Thyroid gland (tissue), 4 donors: ENCODE results near the gene MED19. TPM values are rescaled to one million over a fixed set of nuclear protein-coding genes. Genes with fewer than 3 reads are reported as not detected.

Experiments used
- DNase-seq, 2 donors: peaks; one replicate each; pipeline ENCODE4 v3.0.0-alpha.2; 2019
- H3K27ac ChIP-seq, 3 donors: fragments of 200-600 bp; sonication (generic); 1 replicate in 2 of 3; 2 replicates in 1 of 3; pipeline ENCODE4 v1.5.1; 2016 to 2019; ENCODE audit warnings: mild to moderate bottlenecking in 1 of 3, moderate library complexity in 1 of 3
- H3K27me3 ChIP-seq: fragments of 200-600 bp; sonication (generic); one replicate; pipeline ENCODE4 v1.5.1; 2019
- H3K36me3 ChIP-seq, 2 donors: fragments of 200-600 bp; sonication (generic); one replicate each; pipeline ENCODE4 v1.5.1; 2016 to 2019
- H3K4me1 ChIP-seq, 2 donors: fragments of 200-600 bp; sonication (generic); one replicate each; pipeline ENCODE4 v1.5.1; 2017 to 2019
- H3K4me3 ChIP-seq, 3 donors: fragments of 200-600 bp; sonication (generic); replicated peaks in 1 of 3; 1 replicate in 2 of 3; 2 replicates in 1 of 3; pipeline ENCODE4 v1.5.1; 2016; ENCODE audit warnings: mild to moderate bottlenecking in 1 of 3
- H3K9me3 ChIP-seq: fragments of 200-600 bp; sonication (generic); one replicate; pipeline ENCODE4 v1.5.1; 2017
- POLR2A ChIP-seq, 2 donors: fragments of 450-650 bp; IDR thresholded peaks; one replicate each; pipeline ENCODE4 v1.6.1; 2017; ENCODE audit warnings: antibody characterized with exemption in 2 of 2, mild to moderate bottlenecking in 2 of 2, moderate library complexity in 1 of 2
- WGBS, 2 donors: methylation state at CpG; one replicate each; pipeline ENCODE4 v1.1.5; 2017; 5-methylcytosine and 5-hydroxymethylcytosine counted together
- intact Hi-C: fragments of 100-400 bp; cut with DNase I; formaldehyde crosslinking; loops from one replicate; pipeline ENCODE4 v1.15.1; 2023
- total RNA-seq, 4 donors: library from RNA; depleted of rRNA; stranded (reverse); fragments of >200 nt; gene quantifications; one replicate each; pipeline ENCODE4 v1.2.3, GENCODE V29; 2016
- TF ChIP-seq, protein P1 (sequence below), 6 experiments: fragments of 200-600 bp in 3 of 6; fragments of 450-650 bp in 3 of 6; sonication (generic) in 3 of 6; IDR thresholded peaks; one replicate each; pipeline ENCODE4 v1.5.1; 2016 to 2019; ENCODE audit warnings: antibody characterized with exemption in 6 of 6, mild to moderate bottlenecking in 2 of 6, inconsistent platforms in 1 of 6, moderate library complexity in 1 of 6

The MED19 gene, protein sequence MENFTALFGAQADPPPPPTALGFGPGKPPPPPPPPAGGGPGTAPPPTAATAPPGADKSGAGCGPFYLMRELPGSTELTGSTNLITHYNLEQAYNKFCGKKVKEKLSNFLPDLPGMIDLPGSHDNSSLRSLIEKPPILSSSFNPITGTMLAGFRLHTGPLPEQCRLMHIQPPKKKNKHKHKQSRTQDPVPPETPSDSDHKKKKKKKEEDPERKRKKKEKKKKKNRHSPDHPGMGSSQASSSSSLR
- total RNA-seq, result 10 to 100 TPM; 24.6 to 38.1 (median 35.6) TPM

GRCh38 chr11:57711414-57712255 is at the start of gene MED19:
Gene MED19, minus strand, starts transcription at chr11:57712215. Its CDS starts 36 bp downstream, at chr11:57712179.
- no peaks in the 10 kb centered on the region for H3K9me3 ChIP-seq
- H3K36me3 ChIP-seq, result no peaks in the 10 kb centered on the region
- H3K27me3 ChIP-seq, result no peaks in the 10 kb centered on the region
- peak in 1 of 2 donors; percentile 69 for TF ChIP-seq POLR2A (IDR thresholded peaks at IDR 0.05)
- TF ChIP-seq, protein P1, sequence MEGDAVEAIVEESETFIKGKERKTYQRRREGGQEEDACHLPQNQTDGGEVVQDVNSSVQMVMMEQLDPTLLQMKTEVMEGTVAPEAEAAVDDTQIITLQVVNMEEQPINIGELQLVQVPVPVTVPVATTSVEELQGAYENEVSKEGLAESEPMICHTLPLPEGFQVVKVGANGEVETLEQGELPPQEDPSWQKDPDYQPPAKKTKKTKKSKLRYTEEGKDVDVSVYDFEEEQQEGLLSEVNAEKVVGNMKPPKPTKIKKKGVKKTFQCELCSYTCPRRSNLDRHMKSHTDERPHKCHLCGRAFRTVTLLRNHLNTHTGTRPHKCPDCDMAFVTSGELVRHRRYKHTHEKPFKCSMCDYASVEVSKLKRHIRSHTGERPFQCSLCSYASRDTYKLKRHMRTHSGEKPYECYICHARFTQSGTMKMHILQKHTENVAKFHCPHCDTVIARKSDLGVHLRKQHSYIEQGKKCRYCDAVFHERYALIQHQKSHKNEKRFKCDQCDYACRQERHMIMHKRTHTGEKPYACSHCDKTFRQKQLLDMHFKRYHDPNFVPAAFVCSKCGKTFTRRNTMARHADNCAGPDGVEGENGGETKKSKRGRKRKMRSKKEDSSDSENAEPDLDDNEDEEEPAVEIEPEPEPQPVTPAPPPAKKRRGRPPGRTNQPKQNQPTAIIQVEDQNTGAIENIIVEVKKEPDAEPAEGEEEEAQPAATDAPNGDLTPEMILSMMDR (IDR thresholded peaks at IDR 0.05), result peak in 1 of 6 experiments; percentile 8
- DNase-seq, result peak; percentile 93 to 96
- intact Hi-C loops, result loop anchor here (5.0 kb wide), 1 partner anchor 34 kb away; no protein-coding TSS in a partner anchor
- H3K4me3 ChIP-seq, result peak within 1 kb of the TSS; percentile 49 to 78 (median 55)
- WGBS, 2 donors, result 1 to 6% methylated on average over 19 to 43 of the region's 51 CpGs
- peak within 1 kb of the TSS; percentile 40 to 93 (median 71) for H3K27ac ChIP-seq
- peaks cover 21 to 22% of the 10 kb centered on the region in 2 donors for H3K4me1 ChIP-seq

- intact Hi-C loops, result no loop called here
- Histone ChIP-seq H3K9me3 (no peaks in the 10 kb centered on the region), H3K27me3 (no peaks in the 10 kb centered on the region), H3K4me1 (no peaks in the 10 kb centered on the region), H3K27ac (no peak overlapping the region), H3K36me3 (no peaks in the 10 kb centered on the region), H3K4me3 (no peak overlapping the region)
- 91 to 96% methylated on average over 3 of the region's 3 CpGs for WGBS, 2 donors
- no peak for DNase-seq
- TF ChIP-seq, protein P1 (IDR thresholded peaks at IDR 0.05), result no peak
- TF ChIP-seq POLR2A (IDR thresholded peaks at IDR 0.05), result no peak
Observed at GRCh38 chr11:57758174-57758573, 46.2 kb upstream of the MED19 start.

- intact Hi-C loops, result loop anchor here (5.0 kb wide), 1 partner anchor 49 kb away; no protein-coding TSS in a partner anchor
- Histone ChIP-seq H3K27me3 (no peaks in the 10 kb centered on the region), H3K36me3 (peaks cover 0 to 4% of the 10 kb centered on the region in 2 donors), H3K27ac (no peak overlapping the region), H3K4me1 (peaks cover 0 to 6% of the 10 kb centered on the region in 2 donors), H3K4me3 (no peak overlapping the region), H3K9me3 (no peaks in the 10 kb centered on the region)
- TF ChIP-seq, protein P1 (IDR thresholded peaks at IDR 0.05), result no peak
- TF ChIP-seq POLR2A (IDR thresholded peaks at IDR 0.05), result no peak
- no peak for DNase-seq
- 95 to 97% methylated on average over 30 of the region's 30 CpGs for WGBS, 2 donors
Observed at GRCh38 chr11:57752954-57753353, 40.9 kb upstream of the MED19 start.

GRCh38 chr11:57751676-57752253 is 39.8 kb upstream of the MED19 start, which contains the start of gene BTBD18:
Gene BTBD18, minus strand, starts transcription at chr11:57751819. Its CDS starts 631 bp downstream, at chr11:57751188.
- peak; percentile 67 to 68 for DNase-seq
- intact Hi-C loops, result loop anchor here (5.0 kb wide), 1 partner anchor 51 kb away; no protein-coding TSS in a partner anchor
- Histone ChIP-seq H3K4me1 (peaks cover 0 to 6% of the 10 kb centered on the region in 2 donors), H3K9me3 (no peaks in the 10 kb centered on the region), H3K36me3 (peaks cover 0 to 4% of the 10 kb centered on the region in 2 donors), H3K4me3 (no peak within 1 kb of the TSS), H3K27ac (no peak within 1 kb of the TSS), H3K27me3 (no peaks in the 10 kb centered on the region)
- 37 to 43% methylated on average over 10 of the region's 10 CpGs for WGBS, 2 donors
- TF ChIP-seq POLR2A (IDR thresholded peaks at IDR 0.05), result no peak
- TF ChIP-seq, protein P1 (IDR thresholded peaks at IDR 0.05), result peak in 5 of 6 experiments; percentile 30 to 70 (median 57)
